RPMI8226 (cell line): Measurements from ENCODE around the gene CYBC1.
A peak's percentile ranks its signal among the peaks of the same experiment; 100 is the strongest.
"Not testable (repeated sequence)": the region's sequence is repeated elsewhere in the genome, so short reads cannot be mapped to it uniquely, and the experiment has no call there.

Source experiments
- DNase-seq: peaks from one replicate; pipeline ENCODE4 v3.0.0-alpha.2; 2015

CYBC1 gene

GRCh38 chr17:82475458-82475857 is 24.9 kb upstream of the CYBC1 start:
- no peak for DNase-seq

GRCh38 chr17:82474223-82475010 is 23.9 kb upstream of the CYBC1 start:
- no peak for DNase-seq

GRCh38 chr17:82470065-82470464 is 19.5 kb upstream of the CYBC1 start:
- no peak for DNase-seq

GRCh38 chr17:82468692-82469091 is 18.1 kb upstream of the CYBC1 start:
- DNase-seq = no peak

GRCh38 chr17:82465023-82465603 is 14.6 kb upstream of the CYBC1 start:
- DNase-seq = no peak

- no peak for DNase-seq
Observed at GRCh38 chr17:82464567-82464929, 14.0 kb upstream of the CYBC1 start.

- no peak for DNase-seq
Observed at GRCh38 chr17:82463925-82464566, 13.5 kb upstream of the CYBC1 start.

- no peak for DNase-seq
Observed at GRCh38 chr17:82463391-82463790, 12.8 kb upstream of the CYBC1 start.

GRCh38 chr17:82461827-82462524 is 11.4 kb upstream of the CYBC1 start:
- no peak for DNase-seq

GRCh38 chr17:82459936-82460335 is 9.4 kb upstream of the CYBC1 start:
- DNase-seq = not testable (repeated sequence)

GRCh38 chr17:82458885-82459424 is 8.4 kb upstream of the CYBC1 start:
- peak; percentile 42 for DNase-seq

- DNase-seq = peak; percentile 99
Observed at GRCh38 chr17:82458179-82458884, 7.8 kb upstream of the CYBC1 start, which contains the start of gene NARF. TSS of gene NARF (plus strand) at chr17:82458741. CDS start at chr17:82458804, 63 bp downstream.

- DNase-seq = no peak
Observed at GRCh38 chr17:82457929-82458178, 7.3 kb upstream of the CYBC1 start.

- peak; percentile 46 for DNase-seq
Observed at GRCh38 chr17:82457073-82457928, 6.7 kb upstream of the CYBC1 start.

GRCh38 chr17:82453706-82454105 is 3.2 kb upstream of the CYBC1 start:
- not testable (repeated sequence) for DNase-seq

GRCh38 chr17:82453151-82453550 is 2.6 kb upstream of the CYBC1 start:
- not testable (repeated sequence) for DNase-seq

- DNase-seq = no peak
Observed at GRCh38 chr17:82452162-82452561, 1.6 kb upstream of the CYBC1 start.

- DNase-seq = peak; percentile 50
Observed at GRCh38 chr17:82449883-82450356, 632 bp downstream of the CYBC1 start.

- DNase-seq = peak; percentile 89
Observed at GRCh38 chr17:82449131-82449882, 1.2 kb downstream of the CYBC1 start.

- DNase-seq = no peak
Observed at GRCh38 chr17:82447876-82448275, 2.7 kb downstream of the CYBC1 start.

- no peak for DNase-seq
Observed at GRCh38 chr17:82446649-82447048, 3.9 kb downstream of the CYBC1 start.
